ENCODE measurements around the gene MYZAP. TPM values are rescaled to one million over a fixed set of nuclear protein-coding genes. Genes with fewer than 3 reads are reported as not detected.
A peak's percentile ranks its signal among the peaks of the same experiment; 100 is the strongest.

The MYZAP gene
- total and polyA plus RNA-seq, 2 of the 8 experiments (the other 6 are each of a cell fraction or from before 2014, with no cell fraction given): 0.41 to 0.65 TPM

DNA sequence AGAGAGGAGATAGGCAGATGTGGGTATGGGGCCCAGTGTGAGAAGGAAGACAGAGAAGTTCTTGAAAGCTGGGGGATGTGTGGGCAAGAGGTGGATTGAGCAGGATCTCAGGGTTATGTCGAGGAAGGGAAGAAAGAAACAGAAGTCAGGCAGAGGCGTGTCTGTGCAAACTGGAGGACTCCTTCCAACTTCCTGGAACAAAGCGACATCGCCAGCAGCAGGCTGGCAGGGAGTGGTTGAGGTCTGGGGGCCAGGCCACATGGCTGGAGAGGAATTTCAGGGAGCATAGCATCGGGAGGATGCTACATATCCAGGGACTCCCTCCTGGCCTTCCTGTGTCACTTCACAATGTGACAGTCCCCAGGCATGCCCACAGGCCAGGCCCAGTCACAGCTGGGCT lies 42.9 kb upstream of the MYZAP start:
- Histone ChIP-seq H4K5ac (ENCODE audit: insufficient read length, low read depth, low read length) (no peak overlapping the region), H3K4me1 (replicated peaks in 1 of 4; ENCODE audit: control insufficient read depth in 3 of 4, insufficient read depth in 4 of 4, low read length in 3 of 4) (peaks cover 0 to 9% (median 4%) of the 10 kb centered on the region in 4 experiments; a peak in 6 of 7 replicates), H3K79me2 (ENCODE audit: control insufficient read depth in 1 of 2, insufficient read depth in 2 of 2, low read length in 2 of 2) (no peaks in the 10 kb centered on the region), H4K8ac (ENCODE audit: extremely low read depth, insufficient read depth, low read length) (no peak overlapping the region), H2BK15ac (ENCODE audit: low read length) (no peak overlapping the region), H3K9me3 (ENCODE audit: insufficient read depth in 2 of 2, low read depth in 1 of 2, low read length in 1 of 2) (no peaks in the 10 kb centered on the region), H2BK5ac (ENCODE audit: low read depth, low read length) (0 out of 2 replicates have a peak overlapping the region, but pooled peaks have one; percentile 2), H4K91ac (replicated peaks; ENCODE audit: insufficient read length, low read length) (no peak overlapping the region), H3K4me2 (ENCODE audit: insufficient read depth in 1 of 2, low read depth in 2 of 2, low read length in 2 of 2) (no peak overlapping the region), H2AK5ac (ENCODE audit: low read depth, low read length) (no peak overlapping the region), H2AFZ (ENCODE audit: low read length) (no peak overlapping the region), H3K79me1 (ENCODE audit: low read depth, low read length) (no peaks in the 10 kb centered on the region), H2BK120ac (replicated peaks; ENCODE audit: low read depth, low read length) (no peak overlapping the region), H3K4ac (replicated peaks; ENCODE audit: insufficient read length, low read depth, low read length) (no peak overlapping the region), H4K20me1 (replicated peaks in 1 of 2; ENCODE audit: control insufficient read depth in 1 of 2, insufficient read depth in 2 of 2, low read length in 2 of 2) (no peaks in the 10 kb centered on the region), H2BK20ac (ENCODE audit: low read length) (no peak overlapping the region), H3K14ac (ENCODE audit: insufficient read length) (no peak overlapping the region), H2BK12ac (ENCODE audit: low read depth, low read length) (no peak overlapping the region), H3K18ac (ENCODE audit: extremely low read depth, low read length) (no peak overlapping the region), H3K36me3 (ENCODE audit: control insufficient read depth in 2 of 4, insufficient read depth in 4 of 4, low read length in 3 of 4) (peaks cover 31 to 67% (median 42%) of the 10 kb centered on the region in 4 experiments), H3K23me2 (ENCODE audit: low read depth, low read length) (no peaks in the 10 kb centered on the region), H3K9ac (replicated peaks in 1 of 4; ENCODE audit: extremely low read depth in 1 of 4, low read depth in 3 of 4, low read length in 3 of 4) (no peak overlapping the region), H3K23ac (ENCODE audit: insufficient read length) (no peak overlapping the region), H3K27ac (ENCODE audit: low read depth, low read length) (no peak overlapping the region), H3K4me3 (ENCODE audit: extremely low read depth in 1 of 4, insufficient read depth in 2 of 4, low read depth in 3 of 4, low read length in 4 of 4) (no peak overlapping the region), H3K27me3 (replicated peaks in 1 of 4; ENCODE audit: control insufficient read depth in 3 of 4, extremely low read depth in 1 of 4, insufficient read depth in 3 of 4, low read length in 3 of 4) (no peaks in the 10 kb centered on the region), H3K56ac (replicated peaks; ENCODE audit: insufficient read length, low read depth, low read length) (no peak overlapping the region)
- 93% methylated on average over 5 of the region's 5 CpGs; no CpG with 5 or more reads in 1 of the 2 experiments for WGBS, 2 experiments (ENCODE audit: extremely low coverage in 1 of 2, insufficient coverage in 1 of 2, insufficient read length in 1 of 2, insufficient replicate concordance in 2 of 2, low coverage in 1 of 2, low lambda C conversion rate in 2 of 2, missing lambda C conversion rate in 1 of 2)
- no peak for DNase-seq (ENCODE audit: low read depth in 1 of 2, low spot score in 2 of 2)
- ChIA-PET CTCF (ENCODE audit: partially characterized antibody) (interaction anchor here (0.6 to 4.7 kb wide), 8 partner anchors 8 to 70 kb away, joined by 3 to 29 read pairs (median 4); no protein-coding TSS in a partner anchor), POLR2A (ENCODE audit: partially characterized antibody) (interaction anchor here (0.6 to 1.1 kb wide), 2 partner anchors 16 to 45 kb away, joined by 3 to 5 read pairs; no protein-coding TSS in a partner anchor)
- TF ChIP-seq HDAC2 (IDR thresholded peaks at IDR 0.05; ENCODE audit: borderline replicate concordance in 1 of 2, low read depth in 2 of 2, low read length in 2 of 2): no peak
- TF ChIP-seq MAX (IDR thresholded peaks at IDR 0.05): no peak
- no peak for TF ChIP-seq SAP30 (IDR thresholded peaks at IDR 0.05; ENCODE audit: insufficient read depth, insufficient replicate concordance, low read length)
- TF ChIP-seq KDM5A (IDR thresholded peaks at IDR 0.05; ENCODE audit: low read length): no peak
- TF ChIP-seq SP4 (IDR thresholded peaks at IDR 0.05; ENCODE audit: low read length): no peak
- TF ChIP-seq FOSL1 (IDR thresholded peaks at IDR 0.05; ENCODE audit: insufficient read depth, low read depth, low read length): no peak
- no peak for TF ChIP-seq PHF8 (conservative IDR thresholded peaks at IDR 0.05; ENCODE audit: low read depth, low read length)
- TF ChIP-seq TAF7 (optimal IDR thresholded peaks at IDR 0.05; ENCODE audit: borderline replicate concordance, low read depth, low read length): no peak
- no peak for TF ChIP-seq MAFK (IDR thresholded peaks at IDR 0.05; ENCODE audit: low read depth, low read length)
- no peak for TF ChIP-seq SP2 (IDR thresholded peaks at IDR 0.05; ENCODE audit: low read length)
- no peak for TF ChIP-seq NRF1 (IDR thresholded peaks at IDR 0.05; ENCODE audit: low read depth, low read length)
- FAIRE-seq: no peak

All from H1 (cell line).